Measurements from ENCODE around the gene FRZB. TPM values are rescaled to one million over a fixed set of nuclear protein-coding genes. Genes with fewer than 3 reads are reported as not detected.
"Not testable (repeated sequence)": the region's sequence is repeated elsewhere in the genome, so short reads cannot be mapped to it uniquely, and the experiment has no call there.

The FRZB gene, protein sequence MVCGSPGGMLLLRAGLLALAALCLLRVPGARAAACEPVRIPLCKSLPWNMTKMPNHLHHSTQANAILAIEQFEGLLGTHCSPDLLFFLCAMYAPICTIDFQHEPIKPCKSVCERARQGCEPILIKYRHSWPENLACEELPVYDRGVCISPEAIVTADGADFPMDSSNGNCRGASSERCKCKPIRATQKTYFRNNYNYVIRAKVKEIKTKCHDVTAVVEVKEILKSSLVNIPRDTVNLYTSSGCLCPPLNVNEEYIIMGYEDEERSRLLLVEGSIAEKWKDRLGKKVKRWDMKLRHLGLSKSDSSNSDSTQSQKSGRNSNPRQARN
- polyA plus RNA-seq (2014; cell fraction: cytosol; rRNA removed) = 8.1 and 8.7 TPM in 2 replicates
- 5.3 and 8.6 TPM in 2 replicates for polyA plus RNA-seq (2014; cell fraction: nucleus; rRNA removed)

- peak; percentile 86 for DNase-seq (ENCODE audit: low spot score)
These were observed at the start of gene FRZB for GRCh38 chr2:182866461-182867406. FRZB (minus strand) TSS chr2:182866637; CDS start chr2:182866552, 85 bp downstream.

GRCh38 chr2:182915369-182916326, 49.2 kb upstream of the FRZB start:
- DNase-seq (ENCODE audit: low spot score) = no peak

DNA sequence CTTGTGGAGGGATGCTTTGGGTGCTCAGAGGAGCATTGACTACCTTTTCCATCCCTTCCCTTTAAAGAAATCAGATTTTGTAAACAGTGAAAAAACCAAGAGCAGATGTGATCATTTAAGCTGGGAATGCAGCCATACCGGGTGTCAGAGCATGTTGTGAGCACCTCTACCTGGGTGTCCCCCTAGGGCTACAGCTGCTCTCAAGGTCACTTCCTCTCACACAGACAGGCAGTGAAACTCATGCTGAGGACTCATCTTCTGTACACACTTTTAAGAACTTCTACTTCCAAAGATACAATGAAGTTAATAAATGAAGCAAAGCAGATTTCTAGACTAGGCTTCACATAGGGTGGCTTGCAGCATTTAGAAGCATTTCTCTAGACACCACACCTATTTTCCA, 48.4 kb upstream of the FRZB start:
- no peak for DNase-seq (ENCODE audit: low spot score)

GRCh38 chr2:182913064-182913463, 46.6 kb upstream of the FRZB start:
- DNase-seq (ENCODE audit: low spot score) = no peak

DNA sequence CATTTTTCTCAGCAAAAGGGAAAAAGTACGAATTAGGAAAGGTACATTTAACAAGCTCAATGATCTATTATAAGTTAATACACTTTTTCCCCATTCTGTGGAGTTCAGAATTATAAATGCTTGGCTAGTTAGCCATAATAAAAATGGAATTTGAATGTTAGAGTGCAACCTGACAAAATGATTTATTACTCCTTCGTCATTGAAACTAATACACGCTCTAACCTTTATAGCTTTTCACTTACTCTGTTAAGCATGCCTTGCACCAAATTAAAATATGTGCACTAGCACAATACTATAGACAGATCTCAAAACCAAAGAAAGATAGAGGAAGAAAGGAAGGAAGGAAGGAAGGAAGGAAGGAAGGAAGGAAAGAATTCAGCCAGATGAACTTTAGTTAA, 46.1 kb upstream of the FRZB start:
- DNase-seq (ENCODE audit: low spot score) = no peak

DNA sequence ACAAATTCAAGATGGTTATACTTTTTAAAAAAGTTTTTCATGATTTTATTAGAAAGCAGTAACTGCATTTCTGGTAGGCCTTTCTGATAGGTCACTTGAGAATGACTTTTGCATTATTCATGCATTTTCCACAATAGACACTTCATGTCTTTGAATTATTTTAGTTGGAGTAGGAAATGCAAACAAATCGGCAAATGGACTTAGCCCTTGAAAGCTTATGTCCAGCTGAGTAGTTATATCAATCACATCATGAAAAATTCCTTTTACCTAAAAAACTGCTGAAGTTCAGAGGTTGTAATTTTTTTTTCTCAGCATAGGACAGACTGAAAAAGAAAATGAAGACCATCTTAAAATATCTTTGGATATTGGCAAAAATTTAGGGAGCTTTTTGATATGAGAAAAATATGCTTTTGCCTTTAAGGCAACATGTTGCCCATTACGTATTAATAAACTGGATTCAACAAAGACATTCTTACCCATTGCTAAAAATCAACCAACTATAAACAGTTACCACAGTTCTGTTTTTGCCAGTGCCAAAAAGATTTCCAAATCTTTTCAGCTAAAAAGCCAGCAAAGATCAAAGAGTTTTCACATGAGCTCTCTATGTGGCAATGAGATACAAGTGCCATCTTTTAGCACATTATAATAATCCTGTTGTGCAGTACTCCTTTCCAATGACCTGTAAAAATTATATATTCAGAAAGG, 45.5 kb upstream of the FRZB start:
- no peak for DNase-seq (ENCODE audit: low spot score)

DNA sequence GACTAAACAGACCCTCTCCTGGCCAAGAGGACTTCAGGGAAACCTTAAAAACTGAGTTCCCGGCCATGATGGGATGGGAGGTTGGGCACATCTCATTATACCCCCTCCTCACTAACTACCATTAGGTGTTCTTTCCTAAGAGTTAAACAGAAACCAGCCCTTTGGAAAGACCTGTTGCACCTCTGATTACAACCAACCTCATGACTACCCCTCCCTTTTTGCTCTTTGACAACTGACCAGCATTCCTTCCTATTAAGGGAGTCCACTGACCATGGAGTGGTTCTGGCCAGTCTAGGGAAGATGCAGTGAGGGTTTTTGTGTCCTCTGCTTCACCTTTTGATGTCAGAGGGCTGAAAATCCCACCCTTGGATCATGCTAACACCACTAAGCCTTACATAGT, 44.5 kb upstream of the FRZB start:
- no peak for DNase-seq (ENCODE audit: low spot score)

GRCh38 chr2:182907081-182907830, 40.8 kb upstream of the FRZB start:
- no peak for DNase-seq (ENCODE audit: low spot score)

- DNase-seq (ENCODE audit: low spot score) = no peak
These were observed 40.0 kb upstream of the FRZB start for GRCh38 chr2:182906454-182906853.

DNA sequence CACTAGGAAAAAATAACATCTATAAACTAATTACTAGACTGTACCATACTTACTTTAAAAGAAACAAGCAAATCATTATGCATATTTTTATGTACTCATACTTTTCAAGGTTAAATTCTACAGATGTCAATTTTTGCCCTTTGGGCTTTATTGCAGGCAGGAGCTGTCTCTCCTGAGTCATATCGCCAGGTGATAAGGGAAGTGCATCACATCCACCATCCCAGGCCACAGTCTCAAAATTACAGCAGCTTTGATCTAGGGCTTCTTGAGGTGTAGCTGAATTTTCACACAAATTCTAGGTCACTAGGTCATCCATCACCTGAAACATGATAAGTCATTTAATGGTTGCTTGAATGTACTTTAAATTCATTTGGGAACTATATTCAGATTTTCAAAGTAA, 38.4 kb upstream of the FRZB start:
- no peak for DNase-seq (ENCODE audit: low spot score)

GRCh38 chr2:182903566-182903965, 37.1 kb upstream of the FRZB start:
- no peak for DNase-seq (ENCODE audit: low spot score)

GRCh38 chr2:182901748-182902147, 35.3 kb upstream of the FRZB start:
- DNase-seq (ENCODE audit: low spot score) = no peak

DNA sequence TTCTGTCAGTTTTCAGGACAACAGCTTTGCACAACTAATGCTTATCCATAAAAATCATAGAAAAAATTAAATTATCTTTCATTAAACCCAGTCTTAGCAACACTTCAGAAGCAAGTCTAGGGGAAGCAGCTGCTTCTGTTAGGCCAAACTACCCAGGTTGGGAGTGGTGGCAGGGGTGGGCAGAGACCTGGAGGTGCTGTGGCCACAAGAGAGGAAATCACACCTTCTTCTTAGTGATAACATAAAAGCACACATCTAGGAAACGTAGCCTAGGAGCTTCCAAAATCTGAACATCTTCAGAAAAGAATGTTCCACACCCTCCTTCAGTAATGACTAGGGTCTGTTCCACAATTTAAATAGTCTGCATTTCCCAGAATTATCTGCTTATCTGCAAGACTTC, 32.3 kb upstream of the FRZB start:
- DNase-seq (ENCODE audit: low spot score) = no peak

DNA sequence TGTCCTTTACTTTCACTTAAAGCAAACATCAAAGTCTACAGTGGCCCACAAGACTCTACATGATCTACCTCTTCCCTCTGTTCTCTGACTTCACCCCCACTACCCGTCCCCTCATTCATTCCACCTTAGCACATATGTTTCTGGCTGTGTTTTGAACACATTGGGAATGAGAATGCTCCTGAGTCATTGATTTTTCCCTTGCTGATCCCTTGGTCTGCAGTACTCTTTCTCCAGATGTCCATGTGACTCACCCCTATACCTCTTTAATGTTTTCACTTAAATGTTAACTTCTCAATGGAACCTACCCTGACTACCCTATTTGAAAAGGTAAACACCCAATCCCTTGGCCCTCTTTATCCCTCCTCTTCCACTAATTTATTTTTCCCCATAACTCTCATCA, 30.7 kb upstream of the FRZB start:
- DNase-seq (ENCODE audit: low spot score) = no peak

DNA sequence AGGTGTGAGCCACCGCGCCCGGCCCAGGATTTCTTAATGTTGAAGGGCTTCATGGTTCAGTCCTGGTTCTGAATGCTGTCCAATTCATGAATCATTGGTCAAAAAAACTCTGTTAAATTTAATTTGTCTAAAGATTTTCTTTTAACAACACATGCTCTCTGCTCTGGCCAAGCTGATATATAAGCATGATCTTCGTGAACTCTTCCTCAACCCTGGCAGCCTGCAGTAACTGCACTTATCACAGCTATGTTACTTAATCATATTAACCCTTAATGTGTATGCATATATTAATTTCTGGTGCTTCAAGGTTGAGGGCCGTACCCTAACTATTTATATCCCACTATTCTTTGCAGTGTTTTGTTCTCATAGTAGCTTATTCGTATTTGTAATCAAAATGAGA, 29.4 kb upstream of the FRZB start:
- no peak for DNase-seq (ENCODE audit: low spot score)

DNA sequence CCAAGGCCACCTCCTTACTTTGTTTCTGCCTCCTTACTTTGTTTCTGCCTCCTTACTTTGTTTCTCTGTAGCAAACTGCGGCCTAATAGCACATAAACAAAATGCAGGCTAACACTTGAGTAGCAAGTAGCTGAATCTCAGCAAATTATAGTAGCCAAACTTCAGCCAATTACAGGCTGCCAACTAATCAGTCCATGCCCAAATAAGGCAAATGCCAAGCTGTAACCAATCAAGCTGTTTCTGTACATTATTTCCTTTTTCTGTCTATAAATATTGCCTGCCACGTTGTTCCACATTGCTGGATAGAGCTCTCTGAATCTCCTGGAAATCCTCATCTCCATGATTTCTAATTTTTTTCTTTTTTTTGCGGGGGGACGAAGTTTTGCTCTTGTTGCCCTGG, 28.7 kb upstream of the FRZB start:
- no peak for DNase-seq (ENCODE audit: low spot score)

GRCh38 chr2:182894174-182894573, 27.7 kb upstream of the FRZB start:
- DNase-seq (ENCODE audit: low spot score) = no peak

DNA sequence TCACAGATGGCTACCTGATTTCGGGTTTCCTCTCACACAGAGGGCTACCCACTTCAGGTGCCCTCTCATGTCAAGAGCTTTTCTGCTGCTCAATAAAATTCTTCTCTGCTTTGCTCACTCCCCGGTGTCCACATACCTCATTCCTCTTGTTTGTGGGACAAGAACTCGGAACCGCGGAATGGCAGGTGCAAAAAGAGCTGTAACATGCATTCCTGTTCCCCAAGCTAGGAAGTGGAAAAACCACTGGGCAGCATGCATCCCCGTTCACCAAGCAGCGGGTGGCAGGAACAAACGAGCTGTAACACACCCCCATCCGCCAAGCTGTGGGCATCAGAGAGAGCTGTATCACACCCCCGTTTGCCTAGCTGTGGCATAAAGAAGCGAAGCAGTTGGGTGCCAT, 27.2 kb upstream of the FRZB start:
- no peak for DNase-seq (ENCODE audit: low spot score)

DNA sequence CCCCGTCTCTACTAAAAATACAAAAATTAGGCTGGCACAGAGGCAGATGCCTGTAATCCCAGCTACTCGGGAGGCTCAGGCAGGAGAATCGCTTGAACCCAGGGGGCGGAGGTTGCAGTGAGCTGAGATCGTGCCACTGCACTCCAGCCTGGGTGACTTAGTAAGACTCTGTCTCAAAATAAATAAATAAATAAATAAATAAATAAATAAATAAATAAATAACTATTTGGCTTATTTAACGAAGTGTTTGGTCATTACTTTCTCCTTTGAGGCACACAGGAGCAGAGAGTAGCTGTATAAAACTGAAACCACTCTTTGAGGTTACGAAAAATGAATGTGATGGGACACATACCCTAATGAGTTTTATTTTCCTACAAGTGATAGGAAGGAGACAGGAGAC, 26.6 kb upstream of the FRZB start:
- not testable (repeated sequence) for DNase-seq (ENCODE audit: low spot score)

- no peak for DNase-seq (ENCODE audit: low spot score)
These were observed 25.2 kb upstream of the FRZB start for GRCh38 chr2:182891611-182892010.
